Activated CD4-positive, alpha-beta T cell treated with anti-CD3 and anti-CD28 coated beads, Interleukin-2, amount 10 ng/mL, durations not matched to agents 7 days and 5 days (primary cell): ENCODE measurements around the gene SPATA6L. TPM values are rescaled to one million over a fixed set of nuclear protein-coding genes. Genes with fewer than 3 reads are reported as not detected.
"Not testable (repeated sequence)": the region's sequence is repeated elsewhere in the genome, so short reads cannot be mapped to it uniquely, and the experiment has no call there.

ENCODE experiments used
- CTCF ChIA-PET: fragments of 350-600 bp; sonication (Branson Sonifier 250); formaldehyde crosslinking; loops from one replicate; lab custom pipeline; 2021; ENCODE audit warnings: antibody characterized with exemption; lab: Charles Lee
- POLR2A ChIA-PET: fragments of 350-600 bp; sonication (Branson Sonifier 250); formaldehyde crosslinking; loops from one replicate; lab custom pipeline; 2021; ENCODE audit warnings: antibody characterized with exemption; lab: Charles Lee
- DNase-seq: peaks from one replicate; pipeline ENCODE4 v3.0.0-alpha.2; 2020
- H3K27ac Mint-ChIP-seq: one replicate; pipeline ENCODE4 v1.8.0; 2021; ENCODE audit warnings: mild to moderate bottlenecking, moderate library complexity, mixed read lengths
- H3K27me3 Mint-ChIP-seq: one replicate; pipeline ENCODE4 v1.8.0; 2021; ENCODE audit warnings: mixed read lengths
- H3K36me3 Mint-ChIP-seq: one replicate; pipeline ENCODE4 v1.8.0; 2021; ENCODE audit warnings: low read depth, mixed read lengths
- H3K4me1 Mint-ChIP-seq: one replicate; pipeline ENCODE4 v1.8.0; 2021; ENCODE audit warnings: mixed read lengths
- H3K4me3 Mint-ChIP-seq: one replicate; pipeline ENCODE4 v1.8.0; 2021; ENCODE audit warnings: mild to moderate bottlenecking, moderate library complexity, mixed read lengths
- H3K9me3 Mint-ChIP-seq: one replicate; pipeline ENCODE4 v1.8.0; 2021; ENCODE audit warnings: mixed read lengths
- total RNA-seq, 2 experiments: library from RNA; stranded (reverse); gene quantifications; one replicate each; pipeline ENCODE4 v1.2.3, GENCODE V29; 2021

The SPATA6L gene
- total RNA-seq, 2 experiments from 2014 or later, result 0.40 to 0.42 TPM

GRCh38 chr9:4670591-4670990 is 4.3 kb upstream of the SPATA6L start:
- Mint-ChIP-seq H3K4me3 (no peak overlapping the region), H3K4me1 (peaks cover 47% of the 10 kb centered on the region)
- POLR2A ChIA-PET, result no interaction called here

GRCh38 chr9:4669890-4670289 is 3.6 kb upstream of the SPATA6L start:
- POLR2A ChIA-PET, result no interaction called here
- Mint-ChIP-seq H3K27me3 (peaks cover 3% of the 10 kb centered on the region), H3K4me1 (peaks cover 54% of the 10 kb centered on the region), H3K36me3 (no peaks in the 10 kb centered on the region), H3K27ac (peak overlapping the region; percentile 31), H3K4me3 (no peak overlapping the region), H3K9me3 (no peaks in the 10 kb centered on the region)
- CTCF ChIA-PET, result no interaction called here
- DNase-seq, result no peak

More at GRCh38 chr9:4670591-4670990, 4.3 kb upstream of the SPATA6L start:
- CTCF ChIA-PET, result interaction anchor here (0.9 kb wide), 1 partner anchor 332 kb away, joined by 3 read pairs; no protein-coding TSS in a partner anchor
- Mint-ChIP-seq H3K9me3 (no peaks in the 10 kb centered on the region), H3K27me3 (peaks cover 3% of the 10 kb centered on the region), H3K36me3 (no peaks in the 10 kb centered on the region), H3K27ac (peak overlapping the region; percentile 14)
- DNase-seq, result no peak

DNA sequence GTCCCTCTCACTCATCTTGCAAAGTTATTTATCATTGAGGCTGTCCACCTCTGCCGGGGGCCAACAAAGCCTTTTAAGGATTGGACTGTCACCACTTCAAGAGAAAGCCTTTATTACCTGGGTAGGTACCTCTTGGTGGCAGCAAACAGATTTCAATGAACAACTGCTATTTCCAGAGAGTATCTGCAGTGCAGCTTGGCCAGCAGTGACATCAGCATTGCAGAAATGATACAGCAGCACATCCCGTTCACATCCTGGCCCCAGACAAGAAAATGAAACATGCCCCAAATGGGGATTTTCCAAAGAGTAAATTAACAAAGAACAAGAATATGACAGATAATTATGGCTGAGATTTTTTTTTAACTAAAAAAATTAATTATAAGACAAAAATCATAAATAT is 2.3 kb upstream of the SPATA6L start:
- Mint-ChIP-seq H3K9me3 (no peaks in the 10 kb centered on the region), H3K27ac (no peak overlapping the region), H3K4me3 (no peak overlapping the region), H3K27me3 (peaks cover 3% of the 10 kb centered on the region), H3K36me3 (peaks cover 2% of the 10 kb centered on the region), H3K4me1 (peaks cover 66% of the 10 kb centered on the region)
- POLR2A ChIA-PET, result no interaction called here
- DNase-seq, result no peak
- CTCF ChIA-PET, result no interaction called here

GRCh38 chr9:4667681-4668080 is 1.4 kb upstream of the SPATA6L start:
- DNase-seq, result peak; percentile 31
- peak overlapping the region; percentile 0 for H3K27ac Mint-ChIP-seq
- peaks cover 75% of the 10 kb centered on the region for H3K4me1 Mint-ChIP-seq
- no peaks in the 10 kb centered on the region for H3K9me3 Mint-ChIP-seq
- peaks cover 8% of the 10 kb centered on the region for H3K36me3 Mint-ChIP-seq
- POLR2A ChIA-PET, result no interaction called here
- peaks cover 3% of the 10 kb centered on the region for H3K27me3 Mint-ChIP-seq
- no peak overlapping the region for H3K4me3 Mint-ChIP-seq
- CTCF ChIA-PET, result no interaction called here

DNA sequence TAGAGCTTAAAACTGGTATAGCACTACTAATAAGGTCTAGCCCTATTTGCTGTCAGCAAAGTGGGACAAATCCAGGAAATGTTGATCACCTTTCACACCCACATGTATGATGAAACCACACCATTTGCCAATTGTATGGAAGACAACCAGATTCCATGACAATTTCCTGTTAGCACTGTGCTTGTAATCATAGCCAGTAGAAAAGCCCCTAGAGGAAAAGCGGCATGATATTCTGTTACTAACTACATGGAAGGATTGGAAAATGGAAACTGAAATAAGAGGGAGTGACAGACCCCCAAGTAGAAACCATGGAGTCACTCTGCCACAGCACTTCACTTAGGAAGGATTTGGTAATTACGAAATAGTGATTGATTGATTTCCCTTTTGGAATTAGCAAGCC is 923 bp downstream of the SPATA6L start:
- Mint-ChIP-seq H3K4me3 (no peak overlapping the region), H3K36me3 (peaks cover 8% of the 10 kb centered on the region), H3K9me3 (no peaks in the 10 kb centered on the region), H3K27me3 (peaks cover 3% of the 10 kb centered on the region), H3K4me1 (peaks cover 73% of the 10 kb centered on the region), H3K27ac (no peak overlapping the region)
- DNase-seq, result no peak
- POLR2A ChIA-PET, result interaction anchor here (0.5 kb wide), 1 partner anchor 42 kb away, joined by 3 read pairs; no protein-coding TSS in a partner anchor
- CTCF ChIA-PET, result interaction anchor here (0.6 to 1.2 kb wide), 2 partner anchors 9 to 33 kb away, joined by 3 to 6 read pairs; no protein-coding TSS in a partner anchor

- no peaks in the 10 kb centered on the region for H3K9me3 Mint-ChIP-seq
- peaks cover 67% of the 10 kb centered on the region for H3K4me1 Mint-ChIP-seq
- H3K36me3 Mint-ChIP-seq, result peaks cover 8% of the 10 kb centered on the region
- peak overlapping the region; percentile 85 for H3K4me3 Mint-ChIP-seq
- ChIA-PET CTCF (no interaction called here), POLR2A (no interaction called here)
- no peak overlapping the region for H3K27ac Mint-ChIP-seq
- DNase-seq, result no peak
- H3K27me3 Mint-ChIP-seq, result peaks cover 8% of the 10 kb centered on the region
Observed at GRCh38 chr9:4663956-4664355, 2.3 kb downstream of the SPATA6L start.

- Mint-ChIP-seq H3K4me1 (peaks cover 61% of the 10 kb centered on the region), H3K4me3 (peak overlapping the region; percentile 85), H3K36me3 (peaks cover 8% of the 10 kb centered on the region), H3K27ac (peak overlapping the region; percentile 82), H3K9me3 (no peaks in the 10 kb centered on the region), H3K27me3 (peaks cover 8% of the 10 kb centered on the region)
- CTCF ChIA-PET, result interaction anchor here (1.0 to 1.1 kb wide), 3 partner anchors 16 to 319 kb away, joined by 3 read pairs; partner anchors contain the start of gene CDC37L1
- DNase-seq, result no peak
- POLR2A ChIA-PET, result no interaction called here
Observed at GRCh38 chr9:4662989-4663792, 3.1 kb downstream of the SPATA6L start.

DNA sequence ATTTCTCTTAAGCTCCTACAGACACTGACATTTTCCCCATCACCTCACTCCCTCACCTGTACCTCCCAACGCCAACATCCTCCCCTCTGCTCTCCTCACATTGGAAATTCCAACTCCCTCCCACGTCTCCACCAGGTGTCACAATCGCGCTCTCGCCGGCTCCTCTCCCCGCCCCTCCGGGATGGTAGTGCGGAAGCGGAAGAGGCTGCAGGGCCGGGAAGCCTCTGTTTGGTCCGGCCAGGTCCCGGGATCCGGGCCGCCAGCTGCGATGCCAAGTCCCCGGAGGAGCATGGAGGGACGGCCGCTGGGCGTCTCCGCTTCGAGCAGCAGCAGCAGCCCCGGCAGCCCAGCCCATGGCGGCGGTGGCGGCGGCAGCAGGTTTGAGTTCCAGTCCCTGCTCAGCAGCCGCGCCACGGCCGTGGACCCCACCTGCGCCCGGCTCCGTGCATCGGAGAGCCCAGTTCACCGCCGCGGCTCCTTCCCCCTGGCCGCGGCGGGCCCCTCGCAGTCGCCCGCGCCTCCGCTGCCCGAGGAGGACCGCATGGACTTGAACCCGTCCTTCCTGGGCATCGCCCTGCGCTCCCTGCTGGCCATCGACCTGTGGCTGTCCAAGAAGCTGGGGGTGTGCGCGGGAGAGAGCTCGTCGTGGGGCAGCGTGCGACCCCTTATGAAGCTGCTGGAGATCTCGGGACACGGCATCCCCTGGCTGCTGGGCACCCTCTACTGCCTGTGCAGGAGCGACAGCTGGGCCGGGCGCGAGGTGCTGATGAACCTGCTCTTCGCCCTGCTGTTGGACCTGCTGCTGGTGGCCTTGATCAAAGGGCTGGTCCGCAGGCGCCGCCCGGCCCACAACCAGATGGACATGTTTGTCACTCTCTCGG is 3.9 kb downstream of the SPATA6L start, which contains the start of gene PLPP6:
TSS of gene PLPP6 (plus strand) at position 187 of the 881 bp plus-strand sequence. CDS start at position 269, 82 bp downstream.
- ChIA-PET POLR2A (no interaction called here), CTCF (interaction anchor here (1.0 to 1.1 kb wide), 3 partner anchors 17 to 318 kb away, joined by 3 read pairs; partner anchors contain the start of gene CDC37L1)
- Mint-ChIP-seq H3K9me3 (no peaks in the 10 kb centered on the region), H3K4me3 (peak within 1 kb of the TSS; percentile 85), H3K36me3 (peaks cover 8% of the 10 kb centered on the region), H3K4me1 (peaks cover 53% of the 10 kb centered on the region), H3K27me3 (peaks cover 8% of the 10 kb centered on the region), H3K27ac (peak within 1 kb of the TSS; percentile 91)
- DNase-seq, result peak; percentile 81

- H3K27me3 Mint-ChIP-seq, result peaks cover 8% of the 10 kb centered on the region
- peak overlapping the region; percentile 85 for H3K4me3 Mint-ChIP-seq
- CTCF ChIA-PET, result no interaction called here
- H3K27ac Mint-ChIP-seq, result peak overlapping the region; percentile 91
- POLR2A ChIA-PET, result no interaction called here
- H3K4me1 Mint-ChIP-seq, result peaks cover 45% of the 10 kb centered on the region
- H3K36me3 Mint-ChIP-seq, result peaks cover 8% of the 10 kb centered on the region
- DNase-seq, result no peak
- no peaks in the 10 kb centered on the region for H3K9me3 Mint-ChIP-seq
Observed at GRCh38 chr9:4661611-4662010, 4.7 kb downstream of the SPATA6L start.

- Mint-ChIP-seq H3K27ac (no peak overlapping the region), H3K4me1 (peaks cover 41% of the 10 kb centered on the region), H3K27me3 (peaks cover 8% of the 10 kb centered on the region), H3K9me3 (no peaks in the 10 kb centered on the region), H3K36me3 (peaks cover 8% of the 10 kb centered on the region), H3K4me3 (peak overlapping the region; percentile 85)
- ChIA-PET CTCF (no interaction called here), POLR2A (no interaction called here)
- no peak for DNase-seq
Observed at GRCh38 chr9:4661165-4661564, 5.1 kb downstream of the SPATA6L start.

DNA sequence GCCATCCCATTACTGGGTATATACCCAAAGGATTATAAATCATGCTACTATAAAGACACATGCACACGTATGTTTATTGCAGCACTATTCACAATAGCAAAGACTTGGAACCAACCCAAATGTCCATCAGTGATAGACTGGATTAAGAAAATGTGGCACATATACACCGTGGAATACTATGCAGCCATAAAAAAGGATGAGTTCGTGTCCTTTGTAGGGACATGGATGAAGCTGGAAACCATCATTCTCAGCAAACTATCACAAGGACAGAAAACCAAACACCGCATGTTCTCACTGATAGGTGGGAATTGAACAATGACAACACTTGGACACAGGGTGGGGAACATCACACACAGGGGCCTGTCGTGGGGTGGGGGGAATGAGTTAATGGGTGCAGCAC is 5.6 kb downstream of the SPATA6L start:
- H3K9me3 Mint-ChIP-seq, H3K4me3 Mint-ChIP-seq, H3K27ac Mint-ChIP-seq, H3K27me3 Mint-ChIP-seq, CTCF ChIA-PET, H3K36me3 Mint-ChIP-seq, POLR2A ChIA-PET, DNase-seq: not testable (repeated sequence)
- H3K4me1 Mint-ChIP-seq, result peaks cover 36% of the 10 kb centered on the region

DNA sequence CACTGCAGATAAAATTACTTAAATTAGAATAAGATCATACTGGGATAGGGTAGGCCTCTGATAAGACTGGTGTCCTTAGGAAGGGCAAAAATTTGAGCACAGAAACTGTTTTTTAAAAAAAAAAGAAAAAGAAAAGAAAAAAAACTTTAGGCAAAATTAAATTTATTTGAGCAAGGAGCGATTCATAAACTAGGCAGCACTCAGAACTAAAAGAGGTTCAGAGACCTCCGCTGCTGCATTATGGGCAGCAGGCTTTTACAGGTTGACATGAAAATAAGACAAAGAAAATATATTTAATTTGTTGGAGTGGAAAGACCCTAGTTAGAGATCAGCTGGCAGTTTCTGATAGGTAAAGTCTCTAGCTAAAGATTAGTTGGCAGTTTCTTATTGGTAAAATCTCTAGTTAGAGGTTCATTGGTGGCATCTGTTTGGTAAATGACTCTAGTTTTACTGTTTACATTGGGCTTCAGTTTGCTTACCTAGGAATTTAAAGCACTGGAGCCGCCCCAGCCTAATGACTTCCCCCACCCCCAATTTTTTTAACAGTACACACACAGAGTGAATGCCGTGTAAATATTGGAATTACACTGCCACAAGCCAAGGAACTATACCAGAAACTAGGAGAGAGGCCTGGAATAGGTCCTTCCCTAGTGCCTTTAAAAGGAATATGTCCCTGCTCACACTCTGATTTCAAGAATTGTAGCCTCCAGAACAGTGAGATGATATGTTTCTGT is 8.7 kb downstream of the SPATA6L start:
- ChIA-PET CTCF (interaction anchor here (0.6 kb wide), 1 partner anchor 240 kb away, joined by 4 read pairs; no protein-coding TSS in a partner anchor), POLR2A (no interaction called here)
- no peak for DNase-seq
- Mint-ChIP-seq H3K27ac (no peak overlapping the region), H3K36me3 (no peaks in the 10 kb centered on the region), H3K27me3 (peaks cover 4% of the 10 kb centered on the region), H3K4me1 (peaks cover 13% of the 10 kb centered on the region), H3K4me3 (no peak overlapping the region), H3K9me3 (no peaks in the 10 kb centered on the region)
